Ecto neural progenitor cell (in vitro differentiated cells): ENCODE measurements around the gene STX8.

Experiments used
- DNase-seq: peaks from one replicate; pipeline ENCODE4 v3.0.0-alpha.2; 2018; ENCODE audit warnings: low spot score

Gene STX8

DNA sequence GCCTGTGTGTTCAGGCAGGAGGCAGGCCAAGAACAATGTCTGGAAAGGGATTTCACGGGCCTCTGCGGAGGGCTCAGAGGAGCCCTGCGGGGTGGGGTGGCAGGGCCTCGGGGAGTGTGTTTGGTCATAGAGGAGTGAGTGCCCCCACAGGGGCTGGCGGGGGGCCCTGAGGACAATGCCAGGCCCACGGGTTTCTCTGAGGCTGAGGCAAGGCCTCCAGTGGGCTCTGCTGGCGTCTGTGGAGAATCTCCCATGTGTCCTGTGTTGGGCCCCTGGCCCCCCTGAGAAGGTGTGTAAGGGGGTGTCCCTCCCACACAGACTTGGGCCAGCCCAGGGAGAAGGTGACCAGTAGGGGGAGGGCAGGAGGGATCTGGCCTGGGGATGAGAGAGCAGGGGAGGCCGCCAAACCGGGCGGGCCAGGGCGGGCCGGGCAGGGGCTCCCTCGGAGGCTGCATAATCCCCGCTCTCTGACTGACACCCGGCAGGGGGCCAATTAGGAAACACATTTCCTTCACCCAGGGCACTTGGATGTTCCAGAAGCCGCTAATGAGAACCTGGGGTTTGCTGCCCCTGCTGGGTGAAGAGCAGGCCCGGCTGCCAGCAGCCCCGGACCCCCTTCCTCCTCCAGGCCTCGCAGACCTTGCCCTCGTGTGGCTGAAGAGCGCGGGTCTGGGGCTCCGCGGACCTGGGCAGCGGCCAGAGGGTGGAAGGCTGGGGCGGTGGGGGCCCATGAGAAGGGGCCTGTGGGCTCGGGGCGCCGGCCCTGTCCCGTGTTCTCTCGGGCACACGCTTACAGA lies 350.1 kb downstream of the STX8 start:
- peak; percentile 80 for DNase-seq

- no peak for DNase-seq
These were observed 351.1 kb downstream of the STX8 start for GRCh38 chr17:9224485-9224884.

DNA sequence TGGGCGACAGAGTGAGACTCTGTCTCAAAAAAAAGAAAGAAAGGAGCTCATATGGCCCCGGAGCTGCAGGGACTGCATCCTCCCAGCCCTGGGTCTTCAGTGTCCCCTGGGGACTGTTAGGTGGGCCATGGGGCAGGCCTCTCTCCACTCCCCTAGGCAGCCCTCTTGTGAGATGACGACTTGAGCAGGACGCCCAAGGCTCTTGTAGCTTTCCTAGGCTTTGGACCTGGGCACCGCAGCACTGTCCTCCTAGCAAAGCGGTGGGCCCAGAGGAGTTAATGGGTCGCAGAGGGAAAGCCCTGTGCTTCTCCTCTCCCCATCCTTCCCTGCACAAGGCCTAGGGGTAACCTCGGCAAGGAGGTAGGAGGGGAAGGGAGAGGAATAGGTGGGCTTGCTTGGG lies 352.1 kb downstream of the STX8 start:
- DNase-seq: no peak

DNA sequence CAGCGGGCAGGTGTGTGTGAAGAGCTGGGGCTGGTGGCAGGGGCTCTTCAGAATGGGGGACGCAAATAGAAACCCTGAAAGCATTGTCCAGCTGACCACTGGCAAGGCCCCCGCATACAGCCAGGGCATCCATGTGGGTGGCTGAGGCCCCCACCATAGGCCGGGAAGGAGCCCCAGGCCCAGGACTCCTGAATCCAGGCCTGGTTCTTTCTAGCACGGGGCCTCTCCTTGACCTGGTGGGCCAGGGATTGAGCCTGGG lies 353.8 kb downstream of the STX8 start:
- DNase-seq: no peak

DNA sequence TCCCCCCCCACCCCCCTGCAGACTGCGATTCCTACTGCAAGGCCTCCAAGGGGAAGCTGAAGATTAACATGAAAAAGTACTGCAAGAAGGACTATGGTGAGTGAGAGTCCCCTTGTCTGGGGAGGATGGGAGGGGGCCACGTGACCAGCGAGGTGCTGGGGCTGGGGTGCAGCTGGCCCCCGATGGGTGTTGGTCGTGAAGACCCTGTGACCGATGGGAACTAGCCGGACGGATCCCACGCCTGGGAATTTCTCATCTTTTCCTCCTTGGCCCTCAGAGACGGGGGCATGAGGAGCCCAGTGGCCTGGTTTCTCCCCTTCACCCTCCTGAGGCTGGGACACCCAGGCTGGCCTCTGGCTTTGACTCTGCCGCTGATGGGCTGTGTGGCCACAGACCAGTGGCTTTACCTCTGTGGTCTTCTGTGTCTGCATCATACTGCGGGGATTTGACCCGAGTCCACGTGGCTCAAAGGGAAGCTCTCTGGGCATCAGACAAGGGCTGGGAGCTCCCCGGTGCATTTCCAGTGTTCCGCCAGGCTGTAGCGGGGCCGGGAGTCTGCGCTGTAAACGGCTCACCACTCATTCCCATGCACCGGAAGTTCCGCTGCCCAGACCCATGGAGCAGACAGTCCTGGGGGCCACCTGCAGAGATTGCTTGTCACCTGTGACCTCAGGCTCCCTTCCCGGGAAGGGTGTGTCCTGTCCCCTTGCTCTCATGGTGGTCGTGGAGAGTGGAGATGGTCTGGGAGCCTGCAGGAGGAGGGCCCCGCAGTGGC lies 354.3 kb downstream of the STX8 start:
- peak; percentile 65 for DNase-seq

- DNase-seq: peak; percentile 92
These were observed 355.0 kb downstream of the STX8 start for GRCh38 chr17:9220398-9221146.

- DNase-seq: no peak
These were observed 355.8 kb downstream of the STX8 start for GRCh38 chr17:9219631-9220397.

- DNase-seq: no peak
These were observed 356.7 kb downstream of the STX8 start for GRCh38 chr17:9218911-9219310.

DNA sequence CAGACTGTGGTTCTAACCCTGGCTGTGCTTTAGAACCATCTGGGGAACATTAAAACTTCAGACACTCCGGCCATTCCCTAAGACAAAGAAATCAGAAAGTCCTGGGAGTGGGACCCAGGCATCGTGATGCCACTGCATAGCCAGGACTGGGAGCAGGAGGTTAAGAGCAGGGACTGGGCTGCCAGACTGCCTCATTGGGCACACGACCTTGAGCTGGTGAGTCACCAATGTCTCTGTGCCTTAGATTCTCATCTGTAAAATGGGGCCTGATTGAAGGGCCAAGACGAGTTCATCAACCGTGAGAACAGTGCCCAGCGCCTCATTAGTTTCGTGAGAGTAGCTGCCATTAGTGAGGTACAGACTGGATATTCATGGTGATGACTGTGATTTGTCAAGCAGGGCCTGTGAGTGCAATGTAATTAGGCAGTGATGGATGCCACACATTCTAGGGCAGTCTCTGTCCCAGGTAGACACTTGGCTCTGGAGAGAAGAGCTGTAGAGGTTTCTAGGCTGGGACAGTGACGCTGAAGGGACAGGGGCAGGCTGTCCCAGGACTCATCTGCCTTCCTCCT lies 357.5 kb downstream of the STX8 start:
- no peak for DNase-seq

GRCh38 chr17:9217151-9218056 lies 358.2 kb downstream of the STX8 start:
- DNase-seq: no peak

GRCh38 chr17:9215465-9215864 lies 360.2 kb downstream of the STX8 start:
- DNase-seq: no peak

DNA sequence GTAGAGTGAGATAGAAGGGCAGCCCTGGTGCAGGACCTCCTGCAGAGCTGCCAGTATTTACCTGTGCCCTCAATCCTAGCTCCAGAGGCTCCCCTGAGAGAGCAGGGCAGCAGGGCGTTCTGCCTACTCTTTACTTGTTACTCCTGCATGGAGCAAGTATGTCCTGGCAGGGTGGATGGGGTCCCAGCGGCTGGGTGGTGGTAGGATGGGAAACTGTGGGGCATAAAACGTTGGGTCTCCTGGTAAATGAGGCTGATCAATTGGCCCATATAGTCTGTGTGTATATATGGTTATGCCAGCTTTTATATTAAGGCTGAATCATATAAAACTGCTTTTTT lies 362.3 kb downstream of the STX8 start:
- no peak for DNase-seq

DNA sequence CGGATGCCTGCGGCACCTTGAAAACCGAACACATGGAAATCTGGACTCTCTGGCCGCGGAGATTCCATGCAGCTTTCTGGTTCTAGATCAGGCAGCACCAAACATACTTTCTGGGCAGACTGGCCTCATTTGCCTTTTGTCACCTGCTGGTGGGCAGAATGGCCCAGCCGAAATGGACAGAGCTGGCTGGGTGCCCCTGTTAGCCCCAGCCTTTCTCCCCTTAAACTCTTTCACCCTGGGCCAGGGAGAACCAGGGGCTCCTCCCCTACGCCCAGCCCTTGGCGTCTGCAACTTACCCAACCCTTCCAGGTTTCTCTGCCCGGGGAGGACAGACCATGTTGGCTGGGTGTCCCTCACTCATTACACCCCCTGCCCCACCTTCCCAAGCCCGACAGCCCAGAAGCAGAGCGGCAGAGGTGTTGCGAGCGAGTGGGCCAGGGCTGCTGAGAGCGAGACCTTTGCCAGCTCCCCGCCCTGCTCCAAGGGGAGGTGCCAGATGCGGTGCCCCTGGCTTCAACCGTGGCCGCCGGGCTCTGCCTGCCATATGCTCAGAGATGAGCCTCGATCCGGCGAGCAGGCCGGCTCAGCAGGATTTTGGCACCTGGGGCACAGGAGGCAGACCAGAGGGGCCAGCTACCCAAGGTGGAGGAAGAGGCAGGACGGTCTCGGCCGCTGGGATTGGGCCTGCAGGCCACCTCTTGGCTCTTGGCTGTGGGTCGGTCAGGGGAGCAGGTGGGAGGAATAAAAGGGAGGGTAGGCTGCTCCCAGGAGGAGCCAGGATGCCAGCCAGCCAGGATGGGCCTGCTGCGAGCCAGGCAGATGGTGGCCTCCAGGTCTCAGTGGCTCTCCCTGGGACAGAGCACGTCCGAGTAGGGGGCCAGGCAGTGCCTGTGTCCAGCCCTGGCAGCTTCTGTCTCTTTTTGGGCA lies 363.0 kb downstream of the STX8 start:
- DNase-seq: no peak

DNA sequence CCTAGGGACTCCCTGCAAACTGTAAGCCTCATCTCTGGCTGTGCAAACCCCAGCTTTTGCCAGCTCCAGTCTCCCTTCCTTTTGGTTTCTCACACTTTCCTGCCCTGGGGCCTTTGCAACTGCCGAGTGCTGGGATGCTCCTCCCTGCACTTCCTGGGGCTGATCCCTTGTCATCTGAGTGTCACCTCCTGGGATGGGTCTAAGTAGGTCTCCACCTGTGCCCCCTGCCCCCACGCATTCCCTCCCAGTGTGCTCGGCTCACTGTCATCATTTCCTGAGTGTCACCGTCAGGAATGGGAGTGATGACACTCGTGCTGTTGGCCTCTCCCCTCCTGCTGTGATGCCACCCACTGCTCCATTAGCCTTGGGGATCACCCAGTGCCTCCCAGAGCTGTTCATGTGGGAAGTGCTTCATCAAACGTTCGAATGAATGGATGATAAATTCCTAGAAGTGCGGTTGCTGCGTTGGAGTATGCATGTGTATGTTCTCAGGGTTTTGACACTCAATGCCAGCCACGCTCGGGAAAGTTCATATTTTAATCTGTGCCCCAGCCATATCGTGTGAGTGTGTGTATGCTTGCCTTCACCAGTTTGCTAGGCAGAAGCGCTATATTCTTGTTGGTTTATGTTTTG lies 364.4 kb downstream of the STX8 start:
- no peak for DNase-seq

DNA sequence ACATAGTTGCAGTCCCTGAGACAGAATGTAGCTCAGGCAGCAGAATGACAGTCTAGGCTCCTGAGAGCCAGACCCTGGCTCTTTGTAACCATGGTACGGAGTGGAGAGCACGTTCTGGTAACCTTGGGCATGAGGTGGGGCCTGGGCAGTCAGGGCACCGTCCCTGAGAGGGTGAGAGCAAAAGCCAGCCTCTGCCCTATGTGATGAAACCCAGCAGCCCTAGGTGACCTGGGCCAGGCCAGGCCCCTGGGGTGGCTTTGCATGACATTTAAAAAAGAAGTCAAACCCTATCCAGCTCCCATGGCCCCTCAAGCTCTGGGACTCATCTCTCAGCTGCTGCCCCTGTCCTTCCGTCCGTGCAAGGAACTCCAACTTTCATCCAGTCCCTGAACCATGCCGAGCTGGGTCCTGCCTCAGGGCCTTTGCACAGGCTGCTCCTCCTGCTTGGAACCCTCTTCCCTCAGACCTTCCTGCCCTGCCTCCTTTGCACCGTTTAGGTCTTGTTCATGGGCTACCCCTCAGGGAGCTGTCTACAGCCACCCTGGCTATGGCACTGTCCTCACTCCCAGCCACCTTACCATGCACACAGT lies 365.7 kb downstream of the STX8 start:
- no peak for DNase-seq

DNA sequence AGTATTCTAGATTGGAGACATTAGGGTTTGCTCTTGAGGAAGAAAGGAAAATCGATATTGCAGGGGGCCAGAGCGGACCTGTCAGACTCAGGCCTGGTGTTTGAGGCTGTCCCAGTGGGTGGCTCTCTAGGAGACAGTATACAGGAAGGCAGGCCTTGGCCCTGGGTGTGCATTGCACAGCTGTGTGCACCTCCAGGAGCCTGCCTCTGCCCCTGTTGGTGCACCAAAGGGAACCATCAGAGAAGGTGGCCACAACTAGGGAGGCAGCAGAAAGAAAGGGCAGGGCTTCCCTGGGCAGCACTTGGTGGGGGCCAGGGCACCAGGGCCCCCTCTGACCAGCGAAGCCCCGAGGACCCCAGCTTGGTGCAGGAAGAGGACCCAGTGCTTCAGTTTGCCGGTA lies 366.3 kb downstream of the STX8 start:
- no peak for DNase-seq

- no peak for DNase-seq
These were observed 367.1 kb downstream of the STX8 start for GRCh38 chr17:9208381-9209105.

DNA sequence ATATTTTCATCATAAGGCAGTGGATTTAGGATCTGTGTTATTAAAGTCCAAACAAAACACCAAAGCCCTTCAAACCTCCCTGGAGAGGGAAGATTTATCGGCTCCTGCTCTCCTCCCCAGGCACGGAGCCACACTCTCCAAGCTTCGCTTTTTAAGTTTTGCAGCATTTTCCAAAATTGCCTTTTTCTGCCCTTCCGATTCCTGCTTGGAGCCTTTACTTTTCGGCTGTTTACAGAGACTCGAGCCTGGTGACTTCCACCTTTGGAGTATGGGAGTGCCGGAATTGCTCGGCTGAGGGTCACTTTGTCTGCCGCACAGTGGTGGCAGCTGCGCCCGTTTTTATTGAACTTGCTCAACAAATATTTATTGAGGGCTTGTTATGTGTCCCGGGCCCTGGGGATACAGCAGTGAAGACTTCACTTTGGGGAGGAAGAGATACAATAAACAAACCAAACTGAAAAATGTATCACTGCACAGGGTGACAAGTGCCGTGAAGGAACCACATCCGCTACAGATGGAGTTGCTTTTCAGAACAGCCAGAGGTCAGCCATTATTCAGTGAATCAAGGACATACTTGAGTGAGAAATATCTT lies 368.8 kb downstream of the STX8 start:
- DNase-seq: no peak
